Stomach smooth muscle (tissue), 2 donors: Measurements from ENCODE around the gene RBP7.
"Not testable (repeated sequence)": the region's sequence is repeated elsewhere in the genome, so short reads cannot be mapped to it uniquely, and the experiment has no call there.

Experiments used
- H3K27ac ChIP-seq: one replicate; pipeline ENCODE4 v1.7.0; 2013; ENCODE audit warnings: mild to moderate bottlenecking, low read length, inconsistent platforms
- H3K27me3 ChIP-seq, 2 donors: one replicate each; pipeline ENCODE4 v1.7.0; 2013; ENCODE audit warnings: low read length in 2 of 2; ENCODE audit not compliant: insufficient read depth in 2 of 2, control insufficient read depth in 1 of 2
- H3K36me3 ChIP-seq, 2 donors: one replicate each; pipeline ENCODE4 v1.7.0; 2013; ENCODE audit warnings: low read length in 2 of 2; ENCODE audit not compliant: control insufficient read depth in 2 of 2, insufficient read depth in 2 of 2
- H3K4me1 ChIP-seq: one replicate; pipeline ENCODE4 v1.7.0; 2013; ENCODE audit warnings: low read length; ENCODE audit not compliant: control insufficient read depth, insufficient read depth
- H3K4me3 ChIP-seq, 2 donors: one replicate each; pipeline ENCODE4 v1.7.0; 2013; ENCODE audit warnings: low read length in 2 of 2
- H3K9ac ChIP-seq, 2 donors: one replicate each; pipeline ENCODE4 v1.7.0; 2013; ENCODE audit warnings: low read length in 2 of 2, mild to moderate bottlenecking in 1 of 2
- H3K9me3 ChIP-seq, 2 donors: one replicate each; pipeline ENCODE4 v1.7.0; 2013; ENCODE audit warnings: low read length in 2 of 2; ENCODE audit not compliant: control insufficient read depth in 2 of 2
- donor health status: healthy.
- donor health status: Pancreatic carcinoma.

The RBP7 gene

GRCh38 chr1:10028956-10029500 lies 32.0 kb downstream of the RBP7 start:
- H3K4me3 ChIP-seq, H3K36me3 ChIP-seq, H3K27ac ChIP-seq, H3K9me3 ChIP-seq, H3K9ac ChIP-seq, H3K27me3 ChIP-seq, H3K4me1 ChIP-seq: not testable (repeated sequence)

DNA sequence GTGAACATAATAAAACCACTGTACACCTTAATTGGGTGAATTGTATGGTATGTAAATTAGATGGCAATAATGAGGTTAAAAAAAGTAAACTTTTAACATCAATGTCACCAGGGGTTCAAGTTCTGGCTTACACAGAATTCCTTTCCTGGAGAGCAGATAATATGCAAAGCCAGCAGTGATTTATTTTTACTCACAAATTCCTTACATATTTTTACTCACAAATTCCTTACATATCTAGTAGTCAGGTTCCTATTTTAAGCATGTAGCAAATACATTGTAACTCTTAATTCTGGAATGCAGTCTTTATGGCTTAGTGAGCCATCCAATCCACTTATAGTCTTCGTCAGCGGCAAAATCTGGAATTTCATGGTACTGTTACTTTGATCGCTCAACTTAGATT lies 34.4 kb downstream of the RBP7 start:
- Histone ChIP-seq H3K27ac (no peak overlapping the region), H3K9me3 (no peaks in the 10 kb centered on the region), H3K4me3 (no peak overlapping the region), H3K4me1 (peaks cover 5% of the 10 kb centered on the region), H3K9ac (no peak overlapping the region), H3K27me3 (no peaks in the 10 kb centered on the region), H3K36me3 (no peaks in the 10 kb centered on the region)

DNA sequence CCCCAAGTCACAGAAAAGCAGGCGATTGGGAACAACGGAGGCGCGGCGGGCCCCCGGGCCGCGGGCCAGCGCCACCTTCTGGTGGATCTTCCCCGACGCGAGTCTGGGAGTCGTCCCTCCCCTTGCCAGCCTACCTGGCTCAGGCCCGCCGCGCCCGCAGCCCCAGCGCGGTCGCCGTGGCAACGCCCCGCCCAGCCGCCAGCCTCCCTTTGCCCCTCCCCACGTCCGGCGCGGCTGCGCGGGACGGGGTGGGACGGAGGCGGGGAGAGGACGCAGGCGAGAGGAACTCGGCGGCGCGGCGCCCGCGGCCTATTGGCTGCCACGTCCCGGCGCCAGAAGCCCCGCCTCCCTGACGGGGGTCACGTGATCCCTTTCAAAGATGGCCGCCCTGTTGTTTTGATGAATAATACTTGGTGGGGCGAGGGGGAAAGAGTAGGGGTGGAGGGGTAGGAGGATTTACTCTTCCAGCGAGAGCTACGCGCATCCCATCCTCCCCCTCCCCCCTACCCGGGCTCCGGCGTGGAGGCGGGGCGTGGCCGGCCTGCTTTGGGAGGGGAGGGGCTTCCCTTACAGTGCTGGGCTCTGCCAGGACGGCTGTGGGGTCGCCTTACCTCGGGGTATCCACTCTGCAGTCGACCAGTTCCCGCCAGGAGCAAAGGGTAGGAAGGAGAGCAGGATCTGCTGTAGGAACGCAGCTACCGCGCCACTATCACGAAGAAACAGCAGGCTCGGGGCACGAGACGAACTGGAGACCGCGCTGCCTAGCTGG lies 35.7 kb downstream of the RBP7 start, which contains the start of gene UBE4B:
Gene UBE4B (plus strand): TSS at position 369 of the 769 bp plus-strand sequence. CDS start 713 bp downstream, outside the sequence.
- Histone ChIP-seq H3K9me3 (no peaks in the 10 kb centered on the region), H3K4me3 (peak within 1 kb of the TSS; percentile 99 to 100), H3K9ac (peak within 1 kb of the TSS; percentile 91 to 94), H3K27ac (peak within 1 kb of the TSS; percentile 93), H3K27me3 (no peaks in the 10 kb centered on the region), H3K36me3 (no peaks in the 10 kb centered on the region), H3K4me1 (peaks cover 5% of the 10 kb centered on the region)

DNA sequence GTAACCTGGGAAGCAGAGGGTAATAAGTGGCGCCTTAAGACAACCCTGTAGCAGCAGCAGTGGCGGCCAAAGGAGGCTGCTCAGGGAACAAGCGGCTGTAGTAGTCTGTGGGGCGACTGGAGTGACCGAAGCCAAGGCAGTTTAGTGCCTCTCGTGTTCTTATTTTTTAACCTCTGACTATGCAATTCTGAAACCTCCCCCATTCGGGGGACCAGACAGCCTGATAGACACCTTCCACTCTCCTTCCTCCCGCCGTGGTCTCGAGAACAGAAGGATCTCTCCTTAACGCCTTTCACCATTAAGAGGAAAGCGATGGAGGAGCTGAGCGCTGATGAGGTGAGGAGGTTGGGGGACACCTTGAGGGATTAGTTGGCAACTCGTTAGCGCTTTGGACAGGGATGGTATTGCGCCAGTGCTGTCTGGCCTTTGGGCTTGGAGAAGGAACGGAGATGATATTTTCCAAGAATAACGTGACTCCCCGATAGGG lies 36.4 kb downstream of the RBP7 start:
- Histone ChIP-seq H3K27ac (peak overlapping the region; percentile 93), H3K27me3 (no peaks in the 10 kb centered on the region), H3K9ac (peak overlapping the region; percentile 91 to 94), H3K4me3 (peak overlapping the region; percentile 99 to 100), H3K4me1 (peaks cover 5% of the 10 kb centered on the region), H3K9me3 (no peaks in the 10 kb centered on the region), H3K36me3 (peaks cover 3% of the 10 kb centered on the region in 2 donors)

- H3K9ac ChIP-seq: no peak overlapping the region
- H3K9me3 ChIP-seq: no peaks in the 10 kb centered on the region
- H3K27me3 ChIP-seq: no peaks in the 10 kb centered on the region
- peaks cover 25% of the 10 kb centered on the region for H3K4me1 ChIP-seq
- H3K27ac ChIP-seq: no peak overlapping the region
- H3K36me3 ChIP-seq: peaks cover 3 to 4% of the 10 kb centered on the region in 2 donors
- H3K4me3 ChIP-seq: no peak overlapping the region
Measured at GRCh38 chr1:10042746-10043145, 45.7 kb downstream of the RBP7 start.

DNA sequence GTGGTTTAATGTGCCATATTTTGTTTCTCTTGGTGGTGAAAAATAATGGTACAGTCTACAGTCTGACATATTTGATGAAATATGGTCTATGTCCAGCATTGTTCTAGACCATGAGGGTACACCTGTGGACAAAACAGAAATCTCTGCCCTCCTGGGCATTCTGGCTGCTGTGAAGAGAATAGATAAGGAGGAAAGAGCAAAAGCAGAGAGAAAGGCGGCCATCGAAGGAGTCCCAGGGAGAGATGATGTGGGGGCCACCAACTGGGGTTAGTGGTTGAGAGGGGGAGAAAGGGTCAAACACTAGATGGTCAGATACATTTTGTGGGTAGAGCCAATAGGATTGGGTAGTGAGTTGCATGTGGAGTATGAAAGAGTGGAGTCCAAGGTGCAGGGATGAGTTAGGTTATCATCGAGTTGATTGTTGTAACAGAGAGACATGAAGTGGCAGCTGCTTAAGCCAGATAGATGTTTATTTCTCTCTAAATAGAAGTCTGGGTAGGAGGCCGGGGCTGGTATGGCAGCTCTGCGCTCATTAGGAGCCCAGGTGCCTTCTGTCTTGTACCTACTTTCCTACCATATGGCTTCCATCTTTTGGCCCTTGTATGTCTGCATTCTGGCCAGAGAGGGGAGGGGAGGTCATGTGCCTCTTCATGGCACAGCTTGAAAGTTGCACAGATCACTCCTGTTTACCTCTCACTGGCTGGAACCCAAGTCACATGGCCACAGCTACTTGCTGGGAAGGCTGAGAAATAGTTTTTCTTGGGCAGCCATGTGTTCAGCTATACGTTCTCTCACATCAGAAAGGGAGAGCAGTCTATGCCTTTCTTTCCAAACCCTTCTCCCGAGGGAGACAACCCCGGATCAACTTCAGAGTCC lies 48.7 kb downstream of the RBP7 start:
- H3K9ac ChIP-seq: no peak overlapping the region
- no peaks in the 10 kb centered on the region for H3K9me3 ChIP-seq
- H3K4me3 ChIP-seq: peak overlapping the region; percentile 21 to 58
- H3K27ac ChIP-seq: peak overlapping the region; percentile 53
- H3K4me1 ChIP-seq: peaks cover 29% of the 10 kb centered on the region
- no peaks in the 10 kb centered on the region for H3K27me3 ChIP-seq
- H3K36me3 ChIP-seq: no peaks in the 10 kb centered on the region

- Histone ChIP-seq H3K36me3 (no peaks in the 10 kb centered on the region), H3K27me3 (no peaks in the 10 kb centered on the region), H3K9me3 (no peaks in the 10 kb centered on the region), H3K4me1 (peaks cover 32% of the 10 kb centered on the region), H3K27ac (peak overlapping the region; percentile 53), H3K9ac (no peak overlapping the region), H3K4me3 (peak overlapping the region; percentile 21 to 58)
Measured at GRCh38 chr1:10046356-10047085, 49.5 kb downstream of the RBP7 start.

DNA sequence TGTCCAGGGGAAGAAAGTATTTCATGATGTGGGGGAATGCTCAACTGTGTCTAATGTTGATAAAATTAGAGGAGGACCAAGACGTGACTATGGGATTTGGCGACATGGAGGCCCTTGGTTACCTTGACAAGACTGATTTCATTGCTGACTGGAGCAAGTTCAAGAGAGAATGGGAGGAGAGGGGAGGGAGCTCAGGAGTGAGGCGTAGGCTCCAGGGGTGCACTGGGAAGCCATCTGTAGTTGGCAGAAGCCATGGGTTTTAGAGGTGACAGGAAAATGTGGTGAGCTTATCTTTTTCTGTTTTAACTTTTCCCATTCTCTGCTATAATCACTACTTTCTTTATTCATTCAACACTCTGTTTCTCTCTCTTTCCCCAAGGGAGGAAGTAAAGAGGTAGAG lies 51.6 kb downstream of the RBP7 start:
- H3K27me3 ChIP-seq: no peaks in the 10 kb centered on the region
- H3K9me3 ChIP-seq: no peaks in the 10 kb centered on the region
- peaks cover 32% of the 10 kb centered on the region for H3K4me1 ChIP-seq
- no peaks in the 10 kb centered on the region for H3K36me3 ChIP-seq
- H3K27ac ChIP-seq: no peak overlapping the region
- no peak overlapping the region for H3K9ac ChIP-seq
- no peak overlapping the region for H3K4me3 ChIP-seq

DNA sequence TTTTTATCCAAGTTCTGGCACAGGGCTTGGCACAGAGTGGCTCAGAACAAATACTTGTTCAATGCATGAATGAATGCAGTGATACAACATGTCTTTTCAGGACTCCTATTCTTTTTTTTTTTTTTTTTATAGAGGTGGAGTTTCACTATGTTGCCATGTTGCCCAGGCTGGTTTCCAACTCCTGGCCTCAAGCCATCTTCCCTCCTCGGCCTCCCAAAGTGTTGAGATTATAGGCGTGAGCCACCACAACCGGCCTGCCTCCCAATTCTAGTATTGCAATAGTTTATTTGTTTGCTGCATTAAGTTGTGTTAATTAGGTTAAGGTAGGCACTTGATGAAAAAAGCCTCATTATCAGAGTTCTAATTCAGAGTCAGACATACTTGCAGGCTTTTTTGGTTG lies 53.6 kb downstream of the RBP7 start:
- Histone ChIP-seq H3K9me3 (no peaks in the 10 kb centered on the region), H3K4me3 (no peak overlapping the region), H3K4me1 (peaks cover 23% of the 10 kb centered on the region), H3K36me3 (no peaks in the 10 kb centered on the region), H3K27me3 (no peaks in the 10 kb centered on the region), H3K27ac (no peak overlapping the region), H3K9ac (no peak overlapping the region)

DNA sequence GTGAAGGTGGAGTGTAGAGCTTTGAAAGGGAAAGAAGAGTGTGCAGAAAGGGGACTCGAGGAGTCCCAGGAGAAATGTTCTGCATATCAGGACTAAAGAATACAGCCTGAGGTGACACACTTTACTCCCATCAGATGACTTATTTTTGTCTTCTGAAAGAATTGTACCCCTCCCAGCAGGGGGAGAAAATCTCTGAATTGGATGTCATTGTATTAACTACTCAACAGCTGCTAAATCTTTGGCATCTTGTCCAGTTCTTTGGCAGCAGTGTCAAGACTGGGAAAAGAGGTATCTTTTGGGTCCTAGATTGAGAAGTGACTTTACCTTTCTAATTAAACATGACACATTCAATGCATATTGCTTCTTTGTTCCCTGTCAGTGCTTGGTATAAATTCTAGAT lies 54.6 kb downstream of the RBP7 start:
- peaks cover 15% of the 10 kb centered on the region for H3K4me1 ChIP-seq
- no peak overlapping the region for H3K9ac ChIP-seq

More for the DNA sequence above, 54.6 kb downstream of the RBP7 start:
- Histone ChIP-seq H3K4me3 (no peak overlapping the region), H3K36me3 (no peaks in the 10 kb centered on the region), H3K27ac (no peak overlapping the region), H3K9me3 (no peaks in the 10 kb centered on the region), H3K27me3 (no peaks in the 10 kb centered on the region)
